Uterus (tissue), 4 donors: ENCODE results near the gene TMEM238L. TPM values are rescaled to one million over a fixed set of nuclear protein-coding genes. Genes with fewer than 3 reads are reported as not detected.

Experiments
- DNase-seq, 2 donors: peaks; one replicate each; pipeline ENCODE4 v3.0.0-alpha.2; 2019 to 2020
- H3K27ac ChIP-seq, 2 donors: fragments of 200-600 bp; sonication (generic); 1 replicate in 1 of 2; 2 replicates in 1 of 2; pipeline ENCODE4 v1.5.1; 2016 to 2018
- H3K27me3 ChIP-seq, 2 donors: fragments of 200-600 bp; sonication (generic); one replicate each; pipeline ENCODE4 v1.5.1; 2018 to 2019; ENCODE audit warnings: control low read depth in 1 of 2
- H3K36me3 ChIP-seq, 2 donors: fragments of 200-600 bp; sonication (generic); one replicate each; pipeline ENCODE4 v1.5.1; 2019; ENCODE audit warnings: control low read depth in 1 of 2
- H3K4me1 ChIP-seq, 2 donors: fragments of 200-600 bp; sonication (generic); one replicate each; pipeline ENCODE4 v1.5.1; 2018 to 2019; ENCODE audit warnings: control low read depth in 1 of 2
- H3K4me3 ChIP-seq, 2 donors: fragments of 200-600 bp; sonication (generic); 1 replicate in 1 of 2; 2 replicates in 1 of 2; pipeline ENCODE4 v1.5.1; 2018 to 2019; ENCODE audit warnings: mild to moderate bottlenecking in 1 of 2
- H3K9me3 ChIP-seq, 2 donors: fragments of 200-600 bp; sonication (generic); one replicate each; pipeline ENCODE4 v1.5.1; 2019; ENCODE audit warnings: control low read depth in 1 of 2
- CTCF ChIP-seq, 4 experiments: fragments of 200-600 bp in 2 of 4; fragments of 450-650 bp in 2 of 4; sonication (generic) in 2 of 4; IDR thresholded peaks; one replicate each; pipeline ENCODE4 v1.5.1; 2016 to 2019; ENCODE audit warnings: antibody characterized with exemption in 4 of 4, mild to moderate bottlenecking in 2 of 4, moderate library complexity in 1 of 4
- POLR2A ChIP-seq, 2 donors: fragments of 450-650 bp; IDR thresholded peaks; one replicate each; pipeline ENCODE4 v1.6.1; 2016; ENCODE audit warnings: antibody characterized with exemption in 2 of 2, mild to moderate bottlenecking in 1 of 2, moderate library complexity in 1 of 2
- intact Hi-C: fragments of 100-400 bp; cut with DNase I; formaldehyde crosslinking; loops from one replicate; pipeline ENCODE4 v1.15.1; 2023; ENCODE audit warnings: low total_unique reads
- total RNA-seq, 4 donors: library from RNA; depleted of rRNA in 3 of 4; stranded (reverse); fragments of >200 nt in 3 of 4; gene quantifications; one replicate each; pipeline versions ENCODE4 v1.1.0 to v1.2.4, GENCODE V29; 2014 to 2023
- donor health status: DM: yes; HTN: yes; CAD: no.

Gene TMEM238L
- total RNA-seq, 4 donors from 2014 or later: not detected

DNA sequence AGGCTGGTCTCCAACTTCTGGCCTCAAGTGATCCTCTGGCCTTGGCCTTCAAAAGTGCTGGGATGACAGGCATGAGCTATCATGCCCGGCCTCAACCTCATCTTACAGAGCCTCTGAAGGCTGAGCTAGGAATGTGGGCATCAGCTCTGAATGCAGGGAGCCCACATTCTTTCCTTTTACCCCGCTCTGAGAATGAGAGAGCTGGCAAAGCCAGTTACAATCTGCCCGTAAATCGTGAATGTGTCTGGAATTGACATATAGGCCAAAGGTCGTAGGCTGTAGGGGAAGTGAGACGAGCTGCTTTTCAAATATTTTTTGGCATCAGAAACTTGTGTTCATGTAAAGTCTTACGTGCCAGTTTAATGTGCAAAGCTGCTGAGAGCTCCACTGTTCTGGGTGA, 4.5 kb downstream of the TMEM238L start:
- Histone ChIP-seq H3K36me3 (no peaks in the 10 kb centered on the region), H3K4me3 (no peak overlapping the region), H3K9me3 (no peaks in the 10 kb centered on the region), H3K27ac (no peak overlapping the region), H3K4me1 (peaks cover 0 to 5% of the 10 kb centered on the region in 2 donors), H3K27me3 (no peaks in the 10 kb centered on the region)
- intact Hi-C loops: no loop called here
- TF ChIP-seq CTCF (IDR thresholded peaks at IDR 0.05) (no peak), POLR2A (IDR thresholded peaks at IDR 0.05) (no peak)
- DNase-seq: no peak

DNA sequence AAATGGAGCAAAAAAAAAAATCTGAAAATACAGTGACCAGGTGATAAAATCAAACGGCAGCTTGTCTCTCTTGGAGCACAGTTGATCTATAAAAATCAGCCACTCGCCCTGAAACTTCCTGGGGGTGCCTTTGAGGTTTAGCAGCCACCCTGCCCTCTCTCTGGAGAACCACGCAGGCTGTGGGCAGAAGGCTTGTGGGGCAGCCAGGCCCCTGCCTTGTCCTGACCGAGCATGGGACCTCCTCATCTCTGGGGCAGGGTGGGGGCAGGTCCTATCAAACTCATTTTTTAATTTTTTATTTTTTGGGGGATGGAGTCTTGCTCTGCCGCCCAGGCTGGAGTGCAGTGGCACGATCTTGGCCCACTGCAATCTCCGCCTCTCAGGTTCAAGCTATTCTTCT, 5.0 kb downstream of the TMEM238L start:
- TF ChIP-seq POLR2A (IDR thresholded peaks at IDR 0.05): no peak
- TF ChIP-seq CTCF (IDR thresholded peaks at IDR 0.05): no peak
- H3K9me3 ChIP-seq: no peaks in the 10 kb centered on the region
- no peak for DNase-seq
- peaks cover 0 to 5% of the 10 kb centered on the region in 2 donors for H3K4me1 ChIP-seq
- no peak overlapping the region for H3K4me3 ChIP-seq
- H3K27ac ChIP-seq: no peak overlapping the region
- H3K36me3 ChIP-seq: no peaks in the 10 kb centered on the region
- no peaks in the 10 kb centered on the region for H3K27me3 ChIP-seq
- intact Hi-C loops: no loop called here

- Histone ChIP-seq H3K27ac (no peak overlapping the region), H3K36me3 (no peaks in the 10 kb centered on the region), H3K4me3 (no peak overlapping the region), H3K9me3 (no peaks in the 10 kb centered on the region), H3K4me1 (peaks cover 0 to 5% of the 10 kb centered on the region in 2 donors), H3K27me3 (no peaks in the 10 kb centered on the region)
- no peak for DNase-seq
- intact Hi-C loops: no loop called here
- TF ChIP-seq POLR2A (IDR thresholded peaks at IDR 0.05): no peak
- TF ChIP-seq CTCF (IDR thresholded peaks at IDR 0.05): no peak
These were observed 5.6 kb downstream of the TMEM238L start for GRCh38 chr17:10798332-10798749.

- H3K27ac ChIP-seq: no peak overlapping the region
- H3K9me3 ChIP-seq: no peaks in the 10 kb centered on the region
- no peak for DNase-seq
- H3K36me3 ChIP-seq: no peaks in the 10 kb centered on the region
- peaks cover 0 to 5% of the 10 kb centered on the region in 2 donors for H3K4me1 ChIP-seq
- no peaks in the 10 kb centered on the region for H3K27me3 ChIP-seq
- no peak overlapping the region for H3K4me3 ChIP-seq
- no peak for TF ChIP-seq CTCF (IDR thresholded peaks at IDR 0.05)
- TF ChIP-seq POLR2A (IDR thresholded peaks at IDR 0.05): no peak
- intact Hi-C loops: no loop called here
These were observed 6.2 kb downstream of the TMEM238L start for GRCh38 chr17:10797476-10798328.

- no peak for DNase-seq
- intact Hi-C loops: no loop called here
- peaks cover 0 to 5% of the 10 kb centered on the region in 2 donors for H3K4me1 ChIP-seq
- no peaks in the 10 kb centered on the region for H3K27me3 ChIP-seq
- no peaks in the 10 kb centered on the region for H3K9me3 ChIP-seq
- H3K36me3 ChIP-seq: no peaks in the 10 kb centered on the region
- H3K27ac ChIP-seq: no peak overlapping the region
- TF ChIP-seq CTCF (IDR thresholded peaks at IDR 0.05) (no peak), POLR2A (IDR thresholded peaks at IDR 0.05) (no peak)
- H3K4me3 ChIP-seq: no peak overlapping the region
These were observed 10.1 kb downstream of the TMEM238L start for GRCh38 chr17:10793816-10794215.
